Ishikawa (cell line): Measurements from ENCODE around the gene SRRM3.

Source experiments
- CEBPB ChIP-seq: IDR thresholded peaks from 2 replicates; pipeline ENCODE4 v1.6.1; 2012
- EGR1 ChIP-seq: IDR thresholded peaks from 2 replicates; pipeline ENCODE4 v1.6.1; 2012
- FOXM1 ChIP-seq: IDR thresholded peaks from 2 replicates; pipeline ENCODE4 v1.6.1; 2012; ENCODE audit warnings: low read depth, borderline replicate concordance
- NFIC ChIP-seq: IDR thresholded peaks from 2 replicates; pipeline ENCODE4 v1.6.1; 2012
- RAD21 ChIP-seq: IDR thresholded peaks from 2 replicates; pipeline ENCODE4 v1.6.1; 2012; ENCODE audit warnings: low read depth
- TCF12 ChIP-seq: IDR thresholded peaks from 2 replicates; pipeline ENCODE4 v1.6.1; 2012; ENCODE audit warnings: low read depth

DNA sequence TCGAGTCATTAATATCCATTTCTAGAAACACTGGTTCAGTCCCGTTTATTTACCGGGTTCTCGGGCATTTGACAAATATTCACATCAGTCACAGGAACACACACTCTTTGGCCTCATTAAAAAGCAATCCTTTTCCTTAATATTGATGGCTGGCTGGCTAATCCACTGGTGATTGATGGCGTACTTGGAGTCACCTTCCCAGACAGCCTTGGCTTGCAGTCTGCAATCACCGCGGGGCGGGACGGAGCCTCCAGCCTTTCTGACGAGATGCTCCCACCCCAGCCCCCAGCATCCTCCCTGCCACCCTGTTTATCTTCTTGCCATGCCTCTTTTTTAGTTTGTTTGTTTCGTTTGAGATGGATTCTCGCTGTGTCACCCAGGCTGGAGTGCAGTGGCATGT is 36.6 kb downstream of the SRRM3 start:
- TF ChIP-seq RAD21 (no peak), TCF12 (no peak), EGR1 (no peak), CEBPB (no peak), NFIC (no peak), FOXM1 (no peak)
